Measurements from ENCODE around the gene C14orf180.
"Not testable (repeated sequence)": the region's sequence is repeated elsewhere in the genome, so short reads cannot be mapped to it uniquely, and the experiment has no call there.

The C14orf180 gene

DNA sequence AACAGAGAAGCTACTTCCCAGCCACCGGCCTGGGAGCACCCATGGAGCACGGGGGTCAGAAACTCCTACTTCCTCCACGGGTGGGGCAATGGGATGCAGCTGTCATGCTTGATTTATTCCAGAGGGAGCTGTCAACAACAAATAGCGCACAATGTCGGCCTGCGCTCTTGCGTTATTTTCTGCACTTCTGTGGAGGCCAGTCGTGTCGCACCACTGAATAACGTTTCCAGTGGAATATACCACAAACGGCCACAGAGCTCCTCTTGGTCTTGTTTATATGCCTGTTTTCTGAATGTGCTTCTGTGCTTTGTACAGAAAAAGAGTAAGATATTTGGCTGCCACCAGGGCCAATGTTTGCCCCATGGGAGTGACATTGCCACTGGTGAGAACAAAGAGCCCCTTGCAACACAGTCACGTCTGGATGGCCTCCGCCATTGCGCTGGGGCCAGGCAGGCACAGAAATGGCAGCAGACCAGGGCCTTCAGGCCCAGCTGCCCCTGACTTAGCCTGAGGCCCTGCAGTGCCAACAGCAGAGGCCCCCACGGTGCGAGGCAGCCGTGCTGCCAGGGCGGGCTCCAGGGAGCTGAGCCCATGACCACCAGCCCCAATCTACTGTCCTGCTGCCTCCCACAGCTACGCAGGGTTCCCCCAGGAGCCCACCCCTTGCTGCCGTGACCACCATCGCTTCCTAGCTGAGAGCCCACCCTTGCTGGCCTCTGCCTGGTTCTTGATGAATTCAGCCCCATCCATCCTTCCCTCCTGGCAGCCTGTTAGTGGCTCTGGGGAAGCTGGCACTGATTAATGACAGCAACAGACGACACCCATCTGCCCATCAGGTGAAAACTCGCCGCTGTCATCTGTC lies 53.9 kb downstream of the C14orf180 start:
- no peak for DNase-seq

DNA sequence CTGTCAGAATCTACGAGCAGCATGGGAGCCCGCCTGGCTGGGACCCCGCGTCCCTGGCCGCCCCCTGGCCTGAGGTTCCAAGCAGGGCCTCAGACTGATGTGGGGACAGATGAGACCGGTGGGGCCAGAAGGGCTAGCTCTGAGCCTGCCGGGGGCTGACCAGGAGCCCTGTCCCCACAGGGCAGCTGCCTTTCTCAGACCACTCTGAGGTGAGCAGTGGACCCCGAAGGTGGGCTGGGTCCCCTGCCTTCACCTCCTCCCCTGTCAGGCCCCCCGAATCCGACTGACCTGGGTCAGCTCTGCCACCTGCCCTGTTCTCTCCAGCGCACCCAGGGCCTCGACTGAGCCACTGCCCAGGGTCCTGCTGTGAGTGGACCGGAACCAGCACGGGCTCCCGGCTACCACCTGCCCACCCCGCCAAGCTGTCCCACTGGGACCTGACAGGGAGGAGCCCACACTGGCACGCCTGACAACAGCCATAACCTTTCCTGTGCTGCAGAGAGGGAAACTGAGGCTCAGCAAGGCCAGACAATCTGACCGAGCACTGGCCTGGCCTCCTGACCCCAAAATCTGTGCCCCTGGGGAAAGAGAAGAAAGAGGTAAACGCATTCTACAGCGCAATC lies 54.7 kb downstream of the C14orf180 start:
- DNase-seq = no peak

DNA sequence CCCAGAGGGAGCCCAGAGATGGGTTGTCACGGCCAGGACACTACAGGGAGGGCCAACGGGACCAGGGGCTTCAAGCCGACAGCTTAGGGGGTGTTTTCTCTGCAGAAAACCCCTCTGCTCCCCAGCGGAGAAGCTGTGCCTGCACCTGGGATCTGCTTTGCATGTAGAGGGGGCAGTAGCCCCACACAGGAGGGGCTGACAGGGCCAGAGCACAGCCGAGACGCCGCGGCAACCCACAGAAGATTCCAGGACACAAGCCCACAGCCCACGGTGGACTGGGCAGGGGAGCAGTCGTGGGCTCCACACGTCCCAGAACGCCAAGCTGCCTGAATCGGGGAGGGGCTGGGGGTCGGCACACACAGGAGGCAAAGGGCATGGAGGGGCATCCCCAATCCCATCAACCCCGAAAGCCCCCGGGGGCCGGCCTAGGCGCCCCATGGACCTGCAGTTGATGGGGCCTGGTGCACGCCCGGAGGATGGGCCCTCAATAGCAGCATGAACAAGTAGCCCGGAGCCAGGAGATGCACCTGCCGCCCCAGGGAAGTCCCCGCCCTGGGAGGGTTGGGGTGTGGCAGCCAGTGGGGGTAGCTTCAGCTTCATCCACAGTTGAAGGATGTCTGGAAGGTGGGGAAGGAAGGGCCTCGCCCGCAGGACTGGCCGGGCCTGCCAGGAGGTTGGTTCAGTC lies 55.5 kb downstream of the C14orf180 start:
- no peak for DNase-seq

DNA sequence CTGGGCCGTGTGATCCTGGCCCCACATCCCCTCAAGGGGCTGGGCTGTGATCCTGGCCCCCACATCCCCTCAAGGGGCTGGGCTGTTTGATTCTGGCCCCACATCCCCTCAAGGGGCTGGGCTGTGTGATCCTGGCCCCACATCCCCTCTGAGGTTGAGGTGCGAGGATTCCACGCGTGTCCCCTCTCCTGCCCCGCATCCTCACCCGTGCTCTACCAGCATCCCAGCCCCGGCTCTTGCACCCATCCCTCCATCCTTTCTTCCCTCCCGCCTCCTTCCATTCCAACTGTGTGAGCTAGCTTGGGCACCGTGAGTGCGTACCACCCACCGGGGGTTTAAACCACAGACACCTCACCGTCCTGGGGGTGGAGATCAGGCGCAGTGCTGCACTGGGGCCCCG lies 56.2 kb downstream of the C14orf180 start:
- DNase-seq = no peak

DNA sequence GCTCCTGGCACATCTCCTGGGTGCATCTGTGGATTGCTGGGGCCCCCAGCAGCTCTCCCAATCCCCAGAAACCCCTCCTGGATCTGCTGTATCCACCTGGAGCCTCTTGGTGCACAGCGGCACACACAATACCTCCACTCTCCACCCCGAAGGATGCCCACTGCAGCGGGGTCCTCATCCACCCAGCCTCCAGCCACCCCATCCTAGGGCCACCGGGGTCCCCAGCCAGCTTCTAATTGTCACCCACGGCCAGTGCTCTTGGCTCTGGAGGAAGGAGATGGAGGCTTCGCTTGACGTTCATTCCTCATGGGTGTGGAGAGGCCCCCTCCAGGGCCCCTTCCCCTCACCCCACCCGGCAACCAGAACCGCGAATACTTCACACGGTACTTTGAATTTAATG lies 56.6 kb downstream of the C14orf180 start:
- DNase-seq = no peak

DNA sequence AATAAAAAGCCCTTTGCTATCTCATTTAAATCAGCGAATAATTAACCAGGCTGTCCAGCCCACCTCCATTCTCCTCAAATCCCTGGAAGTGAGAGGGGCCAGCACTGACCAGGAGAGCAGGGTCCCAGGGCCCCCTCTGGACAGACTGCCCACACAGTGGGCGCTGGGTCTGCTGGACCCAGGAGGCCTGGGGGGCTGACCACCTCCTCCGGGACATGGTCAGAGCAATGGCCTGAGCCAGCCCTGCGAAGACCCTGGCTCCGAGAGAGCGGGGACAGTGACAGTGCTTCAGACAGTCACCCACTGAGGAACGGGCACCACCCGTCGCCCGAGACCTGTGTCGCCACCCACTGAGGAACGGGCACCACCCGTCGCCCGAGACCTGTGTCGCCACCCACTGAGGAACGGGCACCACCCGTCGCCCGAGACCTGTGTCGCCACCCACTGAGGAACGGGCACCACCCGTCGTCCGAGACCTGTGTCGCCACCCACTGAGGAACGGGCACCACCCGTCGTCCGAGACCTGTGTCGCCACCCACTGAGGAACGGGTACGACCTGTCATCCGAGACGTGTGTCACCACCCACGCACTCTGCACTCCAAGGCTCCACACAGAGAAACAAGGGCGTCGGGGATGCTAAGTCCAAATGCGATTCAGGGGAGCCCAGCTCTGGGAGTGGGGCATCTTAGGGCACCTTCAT lies 57.4 kb downstream of the C14orf180 start:
- not testable (repeated sequence) for DNase-seq

DNA sequence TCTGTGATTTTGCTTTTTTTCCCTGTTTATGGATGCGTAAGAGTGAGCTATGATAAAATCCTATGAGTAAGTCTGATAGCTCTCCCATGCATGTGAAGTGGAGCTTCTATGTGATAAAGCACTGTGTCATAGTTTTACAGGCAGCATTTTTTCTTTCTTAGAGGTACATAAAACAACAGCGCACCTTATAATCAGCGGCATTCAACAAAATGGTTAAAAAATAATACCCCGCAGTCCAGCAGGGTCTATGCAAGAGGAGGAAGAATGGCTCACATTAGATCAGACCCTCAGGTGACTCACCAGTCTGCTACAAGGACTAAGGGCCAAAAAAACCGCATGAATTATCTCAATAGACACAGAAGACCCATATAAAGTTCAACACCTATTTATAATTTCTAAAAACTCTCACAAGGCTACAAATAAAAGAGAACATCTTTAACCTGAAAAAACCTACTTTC lies 58.0 kb downstream of the C14orf180 start:
- no peak for DNase-seq

DNA sequence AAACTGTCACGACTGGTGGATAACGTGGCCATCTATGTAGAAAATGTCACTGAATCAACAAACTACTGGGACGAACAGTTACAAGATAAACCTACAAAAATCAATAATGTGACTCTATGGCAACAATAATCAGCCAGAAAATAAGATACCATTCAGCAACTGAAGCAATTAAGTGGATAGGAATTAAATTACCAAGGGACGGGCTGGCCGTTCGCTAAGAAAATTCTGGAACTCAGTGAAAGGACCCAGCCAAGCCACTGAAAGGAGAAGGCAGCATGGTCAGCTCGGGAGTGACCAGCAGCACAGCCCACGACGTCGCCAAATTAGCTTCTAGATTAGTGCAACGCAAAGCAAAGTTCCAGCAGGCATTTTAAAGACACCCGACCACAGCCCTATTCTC lies 58.6 kb downstream of the C14orf180 start:
- DNase-seq = no peak

DNA sequence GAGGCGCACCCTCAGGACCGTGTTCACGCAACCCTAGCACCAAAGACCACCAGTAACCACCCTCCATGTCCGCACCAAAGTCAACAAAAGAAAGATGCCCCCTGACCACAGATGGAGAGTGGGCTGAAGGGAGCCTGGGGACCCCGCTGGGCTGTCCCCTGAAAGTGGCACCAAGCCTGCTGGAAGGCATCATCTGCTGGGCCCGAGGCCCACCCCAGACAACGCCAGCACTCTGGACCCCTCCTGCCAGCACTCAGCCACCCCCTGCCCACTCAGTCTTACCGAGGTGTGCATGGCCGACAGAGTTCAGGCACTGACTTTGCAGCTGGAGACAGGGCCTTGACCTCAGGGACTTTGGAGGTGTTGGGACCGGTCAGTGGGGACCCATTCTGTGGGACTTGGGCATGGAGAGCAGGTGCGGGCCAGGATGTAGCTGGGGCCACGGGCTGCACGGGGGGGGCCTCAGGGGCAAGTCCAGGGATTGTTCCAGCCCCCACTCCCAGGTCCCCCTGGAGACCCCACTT lies 59.4 kb downstream of the C14orf180 start:
- DNase-seq = no peak

DNA sequence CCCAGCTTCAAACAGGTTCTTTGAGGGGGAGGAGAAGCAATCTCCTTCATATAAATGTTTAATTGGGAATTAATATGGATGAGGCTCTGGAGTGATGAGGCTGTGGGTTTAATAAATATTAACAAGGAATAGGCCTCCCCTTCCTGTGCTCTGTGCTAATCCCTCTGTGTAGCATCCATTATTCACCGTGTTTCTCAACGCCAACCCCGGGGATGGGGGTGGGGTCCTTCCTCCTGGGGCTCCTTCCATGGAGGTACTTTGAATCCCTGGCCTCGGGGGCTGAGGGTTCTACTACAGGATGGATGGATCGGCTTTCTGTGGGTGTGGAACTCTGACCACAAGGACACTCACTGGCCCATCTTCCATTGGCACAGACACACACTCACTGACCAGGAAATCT lies 59.9 kb downstream of the C14orf180 start:
- DNase-seq = no peak

All from central memory CD4-positive, alpha-beta T cell (primary cell).